PC-9 (cell line): ENCODE measurements around the gene BCL11B. TPM values are rescaled to one million over a fixed set of nuclear protein-coding genes. Genes with fewer than 3 reads are reported as not detected.

Source experiments
- BruUV-seq: library from RNA; stranded (reverse); fragments of 400-500 nt; replicated peaks from 2 replicates; lab custom pipeline; 2021; lab: Mats Ljungman, UMichigan
- CTCF ChIA-PET: fragments of 300-600 bp; sonication (Branson Sonifier 250); formaldehyde crosslinking; loops from one replicate; lab custom pipeline; 2022; ENCODE audit warnings: antibody characterized with exemption; lab: Charles Lee
- POLR2A ChIA-PET: fragments of 300-600 bp; sonication (Branson Sonifier 250); formaldehyde crosslinking; loops from one replicate; lab custom pipeline; 2022; ENCODE audit warnings: antibody characterized with exemption; ENCODE audit not compliant: unreplicated experiment; lab: Charles Lee
- DNase-seq, 2 experiments: peaks; one replicate each; pipeline versions ENCODE4 v3.0.0 to v3.0.0-alpha.2; 2015 to 2022; ENCODE audit warnings: mixed read lengths in 1 of 2
- H2AFZ ChIP-seq: fragments of 200-600 bp; sonication (generic); 2 replicates; pipeline ENCODE4 v1.8.1; 2017; ENCODE audit warnings: antibody characterized with exemption
- H3F3A ChIP-seq: fragments of 200-600 bp; sonication (generic); 2 replicates; pipeline ENCODE4 v1.8.1; 2017; ENCODE audit warnings: antibody characterized with exemption, mild to moderate bottlenecking, low read depth; ENCODE audit not compliant: insufficient read depth
- H3K27ac ChIP-seq: fragments of 200-600 bp; sonication (generic); 2 replicates; pipeline ENCODE4 v1.6.1; 2016; ENCODE audit warnings: mixed run types
- H3K27me3 ChIP-seq: fragments of 200-600 bp; sonication (generic); 2 replicates; pipeline ENCODE4 v1.6.1; 2016; ENCODE audit warnings: low read depth, mixed run types; ENCODE audit not compliant: insufficient read depth
- H3K36me3 ChIP-seq: fragments of 200-600 bp; sonication (generic); 2 replicates; pipeline ENCODE4 v1.6.1; 2016; ENCODE audit warnings: low read depth, mixed run types
- H3K4me1 ChIP-seq: fragments of 200-600 bp; sonication (generic); replicated peaks from 2 replicates; pipeline ENCODE4 v1.6.1; 2016; ENCODE audit warnings: mixed run types; ENCODE audit not compliant: insufficient read depth
- H3K4me2 ChIP-seq: fragments of 200-600 bp; sonication (generic); 2 replicates; pipeline ENCODE4 v1.6.1; 2017; ENCODE audit warnings: mixed run types
- H3K4me3 ChIP-seq: fragments of 200-600 bp; sonication (generic); 2 replicates; pipeline ENCODE4 v1.6.1; 2016; ENCODE audit warnings: mixed run types
- H3K79me2 ChIP-seq: fragments of 200-600 bp; sonication (generic); 2 replicates; pipeline ENCODE4 v1.6.1; 2017; ENCODE audit warnings: low read depth, mixed run types
- H3K9me2 ChIP-seq: fragments of 200-600 bp; sonication (generic); 2 replicates; pipeline ENCODE4 v1.8.1; 2017; ENCODE audit warnings: mild to moderate bottlenecking; ENCODE audit not compliant: insufficient read depth
- H3K9me3 ChIP-seq: fragments of 200-600 bp; sonication (generic); 2 replicates; pipeline ENCODE4 v1.8.1; 2016; ENCODE audit warnings: low read depth; ENCODE audit not compliant: insufficient read depth
- H4K20me1 ChIP-seq: fragments of 200-600 bp; sonication (generic); 2 replicates; pipeline ENCODE4 v1.8.1; 2017; ENCODE audit not compliant: insufficient read depth
- CTCF ChIP-seq: fragments of 200-600 bp; sonication (generic); conservative IDR thresholded peaks from 2 replicates; pipeline ENCODE4 v1.6.1; 2017; ENCODE audit warnings: mixed run types, antibody characterized with exemption, mild to moderate bottlenecking, moderate library complexity
- EZH2 ChIP-seq: fragments of 200-600 bp; sonication (generic); IDR thresholded peaks from 2 replicates; pipeline ENCODE4 v1.8.0; 2017; ENCODE audit warnings: antibody characterized with exemption, low read depth
- intact Hi-C: fragments of 100-400 bp; cut with micrococcal nuclease; formaldehyde crosslinking; loops from one replicate; pipeline ENCODE4 v1.10.0; 2022; ENCODE audit not compliant: unreplicated experiment
- total RNA-seq: library from RNA; stranded (reverse); gene quantifications from 2 replicates; pipeline ENCODE4 v1.2.3, GENCODE V29; 2021

BCL11B gene
- total RNA-seq, 1 experiment from 2014 or later = not detected

GRCh38 chr14:99262977-99263448 lies 9.0 kb downstream of the BCL11B start:
- no peaks in the 10 kb centered on the region for H3K36me3 ChIP-seq
- CTCF ChIA-PET = no interaction called here
- TF ChIP-seq CTCF = no peak
- TF ChIP-seq EZH2 = no peak
- intact Hi-C loops = no loop called here
- no peaks in the 10 kb centered on the region for H3K79me2 ChIP-seq
- H3K9me3 ChIP-seq = no peaks in the 10 kb centered on the region
- no peak overlapping the region for H2AFZ ChIP-seq
- no peaks in the 10 kb centered on the region for H3F3A ChIP-seq
- H3K4me2 ChIP-seq = no peak overlapping the region
- no peaks in the 10 kb centered on the region for H4K20me1 ChIP-seq
- no peak overlapping the region for H3K4me3 ChIP-seq
- no peak for DNase-seq
- no peaks in the 10 kb centered on the region for H3K4me1 ChIP-seq
- H3K9me2 ChIP-seq = no peaks in the 10 kb centered on the region
- peaks cover 64% of the 10 kb centered on the region; the same call in 1 of the 2 replicates for H3K27me3 ChIP-seq
- H3K27ac ChIP-seq = no peak overlapping the region
- POLR2A ChIA-PET = no interaction called here
- no TSS peak for BruUV-seq

- no peaks in the 10 kb centered on the region for H3K36me3 ChIP-seq
These were observed 9.8 kb downstream of the BCL11B start for GRCh38 chr14:99261912-99262787.

More at GRCh38 chr14:99261912-99262787, 9.8 kb downstream of the BCL11B start:
- H3K27me3 ChIP-seq = peaks cover 70% of the 10 kb centered on the region
- ChIA-PET POLR2A (no interaction called here), CTCF (no interaction called here)
- no peaks in the 10 kb centered on the region for H3K9me2 ChIP-seq
- H2AFZ ChIP-seq = no peak overlapping the region
- intact Hi-C loops = no loop called here
- H4K20me1 ChIP-seq = no peaks in the 10 kb centered on the region
- H3F3A ChIP-seq = no peaks in the 10 kb centered on the region
- no peaks in the 10 kb centered on the region for H3K9me3 ChIP-seq
- BruUV-seq = no TSS peak
- H3K79me2 ChIP-seq = no peaks in the 10 kb centered on the region
- no peak overlapping the region for H3K4me3 ChIP-seq
- H3K4me2 ChIP-seq = no peak overlapping the region
- no peak for TF ChIP-seq EZH2
- TF ChIP-seq CTCF = no peak
- H3K4me1 ChIP-seq = no peaks in the 10 kb centered on the region
- H3K27ac ChIP-seq = no peak overlapping the region
- no peak for DNase-seq
